ENCODE results near the gene VCX2. TPM values are rescaled to one million over a fixed set of nuclear protein-coding genes. Genes with fewer than 3 reads are reported as not detected.

Gene VCX2
- 31.6 and 37.1 TPM in 2 replicates for total RNA-seq (2014; rRNA removed; shearing (Covaris generic))

DNA sequence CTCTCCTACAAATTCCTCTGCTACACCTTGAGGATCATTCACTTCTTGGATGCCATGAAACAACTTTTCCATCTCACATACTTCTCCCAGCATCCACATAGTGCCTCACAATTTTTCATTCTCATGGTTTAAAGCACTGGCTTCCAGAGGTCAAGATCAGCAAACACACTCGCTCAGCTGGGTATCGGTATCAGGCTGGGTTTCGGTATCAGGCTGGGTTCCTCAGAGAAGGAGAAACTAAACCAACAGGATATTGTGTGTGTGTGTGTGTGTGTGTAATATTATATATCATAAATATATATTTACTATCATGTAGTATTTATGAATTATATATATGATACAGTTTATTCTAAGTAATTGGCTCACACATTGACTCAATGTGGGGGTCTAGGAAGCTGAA is at the start of gene VCX2:
TSS of gene VCX2 (minus strand) at position 99 of the 400 bp plus-strand sequence. CDS start 624 bp downstream, outside the sequence.

Small RNA genes lying within 50 kb of the gene (small RNA-seq; reads per million reads assigned to genes)
- not detected for gene MIR651

Other genes with a start within 250 kb of the VCX2 start
- gene PNPLA4, start 243.9 kb downstream of the VCX2 start, total RNA-seq (2014; rRNA removed; shearing (Covaris generic)) = not detected in 2 replicates